OCI-LY1 (cell line): ENCODE measurements around the gene SEL1L2.

ENCODE experiments used
- H2AFZ ChIP-seq: fragments of 200-600 bp; sonication (generic), shearing (Covaris generic); 2 replicates; pipeline ENCODE4 v1.6.0; 2014; ENCODE audit warnings: antibody characterized with exemption, mild to moderate bottlenecking, low read length
- H3F3A ChIP-seq: fragments of 200-600 bp; sonication (generic), shearing (Covaris generic); 2 replicates; pipeline ENCODE4 v1.6.0; 2014; ENCODE audit warnings: mild to moderate bottlenecking, antibody characterized with exemption, low read length, moderate library complexity; ENCODE audit not compliant: insufficient read depth
- H3K27ac ChIP-seq: fragments of 200-600 bp; sonication (generic); 2 replicates; pipeline ENCODE4 v1.5.1; 2014; ENCODE audit warnings: low read length, mixed run types, mild to moderate bottlenecking, low read depth; ENCODE audit not compliant: poor library complexity, severe bottlenecking
- H3K27me3 ChIP-seq: fragments of 200-600 bp; sonication (generic); 2 replicates; pipeline ENCODE4 v1.6.0; 2014; ENCODE audit warnings: antibody characterized with exemption, mild to moderate bottlenecking, low read length, moderate library complexity; ENCODE audit not compliant: insufficient read depth
- H3K36me3 ChIP-seq: fragments of 200-600 bp; sonication (generic); 2 replicates; pipeline ENCODE4 v1.6.1; 2014; ENCODE audit warnings: mild to moderate bottlenecking, antibody characterized with exemption, low read length, moderate library complexity, mixed read lengths; ENCODE audit not compliant: insufficient read depth
- H3K4me1 ChIP-seq: fragments of 200-600 bp; sonication (generic); 2 replicates; pipeline ENCODE4 v1.5.1; 2014; ENCODE audit warnings: mild to moderate bottlenecking, low read length, moderate library complexity; ENCODE audit not compliant: insufficient read depth, severe bottlenecking
- H3K4me2 ChIP-seq: fragments of 200-600 bp; sonication (generic), shearing (Covaris generic); 2 replicates; pipeline ENCODE4 v1.6.1; 2014; ENCODE audit warnings: low read length
- H3K4me3 ChIP-seq: fragments of 200-600 bp; sonication (generic); 2 replicates; pipeline ENCODE4 v1.5.1; 2014; ENCODE audit warnings: low read length, low read depth, mild to moderate bottlenecking, mixed read lengths; ENCODE audit not compliant: poor library complexity, severe bottlenecking
- H3K79me2 ChIP-seq: fragments of 200-600 bp; shearing (Covaris generic); 2 replicates; pipeline ENCODE4 v1.6.1; 2016; ENCODE audit warnings: mixed run types, low read length, mixed read lengths; ENCODE audit not compliant: insufficient read depth
- H3K9ac ChIP-seq: fragments of 200-600 bp; sonication (generic), shearing (Covaris generic); 2 replicates; pipeline ENCODE4 v1.6.1; 2014; ENCODE audit warnings: mild to moderate bottlenecking, low read length, mixed read lengths
- H3K9me2 ChIP-seq: fragments of 200-600 bp; sonication (generic), shearing (Covaris generic); 2 replicates; pipeline ENCODE4 v1.6.1; 2014; ENCODE audit warnings: low read depth, mild to moderate bottlenecking, low read length, mixed read lengths
- H3K9me3 ChIP-seq: fragments of 200-600 bp; shearing (Covaris generic); 2 replicates; pipeline ENCODE4 v1.6.1; 2014; ENCODE audit warnings: low read length, mixed read lengths
- H4K20me1 ChIP-seq: fragments of 200-600 bp; sonication (generic), shearing (Covaris generic); 2 replicates; pipeline ENCODE4 v1.6.0; 2016; ENCODE audit warnings: mild to moderate bottlenecking, low read length; ENCODE audit not compliant: insufficient read depth
- CTCF ChIP-seq: fragments of 200-600 bp; sonication (generic), shearing (Covaris generic); IDR thresholded peaks from 2 replicates; pipeline ENCODE4 v1.5.1; 2017; ENCODE audit warnings: mild to moderate bottlenecking, antibody characterized with exemption, low read length, moderate library complexity, mixed read lengths
- EZH2 ChIP-seq: fragments of 200-600 bp; sonication (generic), shearing (Covaris generic); IDR thresholded peaks from 2 replicates; pipeline ENCODE4 v1.8.0; 2017; ENCODE audit warnings: borderline replicate concordance, mixed run types, mild to moderate bottlenecking, antibody characterized with exemption, low read length, moderate library complexity, mixed read lengths

The SEL1L2 gene

GRCh38 chr20:13810446-13810845, 180.0 kb downstream of the SEL1L2 start:
- TF ChIP-seq EZH2 (no peak), CTCF (no peak)
- peaks cover 75% of the 10 kb centered on the region for H3K36me3 ChIP-seq

GRCh38 chr20:13809855-13810254, 180.6 kb downstream of the SEL1L2 start:
- H3K79me2 ChIP-seq = no peaks in the 10 kb centered on the region
- H3K4me3 ChIP-seq = no peak overlapping the region
- no peaks in the 10 kb centered on the region for H3F3A ChIP-seq
- no peaks in the 10 kb centered on the region for H3K9me3 ChIP-seq
- H3K27ac ChIP-seq = no peak overlapping the region
- H2AFZ ChIP-seq = no peak overlapping the region
- TF ChIP-seq CTCF = no peak
- H4K20me1 ChIP-seq = no peaks in the 10 kb centered on the region
- H3K27me3 ChIP-seq = no peaks in the 10 kb centered on the region
- no peaks in the 10 kb centered on the region for H3K9me2 ChIP-seq
- H3K36me3 ChIP-seq = peaks cover 73% of the 10 kb centered on the region
- no peak overlapping the region for H3K9ac ChIP-seq
- no peaks in the 10 kb centered on the region for H3K4me1 ChIP-seq
- H3K4me2 ChIP-seq = no peak overlapping the region

More at GRCh38 chr20:13810446-13810845, 180.0 kb downstream of the SEL1L2 start:
- Histone ChIP-seq H3K9me2 (no peaks in the 10 kb centered on the region), H3F3A (no peaks in the 10 kb centered on the region), H3K9ac (no peak overlapping the region), H3K4me3 (no peak overlapping the region), H3K9me3 (no peaks in the 10 kb centered on the region), H2AFZ (no peak overlapping the region), H3K4me1 (no peaks in the 10 kb centered on the region), H4K20me1 (no peaks in the 10 kb centered on the region), H3K4me2 (no peak overlapping the region), H3K27ac (no peak overlapping the region), H3K27me3 (no peaks in the 10 kb centered on the region), H3K79me2 (no peaks in the 10 kb centered on the region)

- Histone ChIP-seq H3K27ac (no peak overlapping the region), H3F3A (no peaks in the 10 kb centered on the region), H3K9me2 (no peaks in the 10 kb centered on the region), H3K79me2 (no peaks in the 10 kb centered on the region), H3K4me3 (no peak overlapping the region), H3K27me3 (no peaks in the 10 kb centered on the region), H4K20me1 (no peaks in the 10 kb centered on the region), H3K4me2 (no peak overlapping the region), H3K9ac (no peak overlapping the region), H3K9me3 (no peaks in the 10 kb centered on the region), H3K36me3 (peaks cover 73% of the 10 kb centered on the region), H2AFZ (no peak overlapping the region), H3K4me1 (no peaks in the 10 kb centered on the region)
- no peak for TF ChIP-seq CTCF
- no peak for TF ChIP-seq EZH2
Observed at GRCh38 chr20:13809373-13809772, 181.0 kb downstream of the SEL1L2 start.
